GM21381 (cell line): ENCODE data around the gene LAMTOR2.
"Not testable (repeated sequence)": the region's sequence is repeated elsewhere in the genome, so short reads cannot be mapped to it uniquely, and the experiment has no call there.

ENCODE experiments used
- ATAC-seq: cut with Tn5 transposase; IDR thresholded peaks from one replicate; pipeline ENCODE4 v1.9.1; 2021; ENCODE audit warnings: mild to moderate bottlenecking, moderate library complexity; ENCODE audit not compliant: unreplicated experiment

LAMTOR2 gene

DNA sequence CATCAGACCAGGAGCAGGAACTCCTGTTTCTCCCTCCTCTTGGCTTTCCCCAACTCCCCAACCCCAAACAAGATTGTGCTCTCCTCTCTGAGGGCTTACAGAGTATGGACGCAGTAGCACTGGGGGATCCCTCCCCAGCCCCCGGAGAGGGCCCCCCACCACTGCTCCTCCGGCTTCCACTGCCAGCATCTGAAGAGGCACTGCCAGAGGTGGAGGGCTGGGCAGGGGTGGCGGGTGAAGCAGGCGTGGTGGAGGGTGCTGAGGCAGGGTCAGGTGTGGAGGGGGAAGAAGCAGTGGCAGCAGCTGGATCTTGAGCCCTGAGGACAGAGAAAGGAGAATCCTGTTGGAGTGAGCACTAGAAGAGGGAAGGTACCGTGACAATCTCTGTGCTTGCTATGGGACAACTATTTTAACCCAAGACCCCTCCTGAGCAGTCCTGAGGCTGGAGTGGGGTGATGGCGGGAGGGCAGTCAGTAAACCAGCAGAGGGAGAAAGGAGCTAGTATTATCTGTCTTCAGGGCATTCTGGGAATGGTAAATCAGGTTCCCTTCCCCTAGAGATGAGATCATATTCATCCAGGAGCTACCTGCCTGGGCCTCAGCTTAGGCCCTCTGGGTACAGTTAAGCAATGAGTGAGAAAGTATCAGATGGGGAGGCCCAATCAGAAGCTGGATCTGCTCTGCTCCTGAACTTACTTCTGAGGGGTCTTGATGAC is 3.4 kb upstream of the LAMTOR2 start:
- ATAC-seq: no peak

- no peak for ATAC-seq
Observed at GRCh38 chr1:156052862-156053767, 1.5 kb upstream of the LAMTOR2 start.

GRCh38 chr1:156053768-156054499 is 648 bp upstream of the LAMTOR2 start, which contains the start of gene UBQLN4:
Gene UBQLN4, minus strand, starts transcription at chr1:156053798. Its CDS starts 97 bp downstream, at chr1:156053701.
- ATAC-seq: peak; percentile 61

- ATAC-seq: peak; percentile 1
Observed at GRCh38 chr1:156055281-156056048, 883 bp downstream of the LAMTOR2 start.

DNA sequence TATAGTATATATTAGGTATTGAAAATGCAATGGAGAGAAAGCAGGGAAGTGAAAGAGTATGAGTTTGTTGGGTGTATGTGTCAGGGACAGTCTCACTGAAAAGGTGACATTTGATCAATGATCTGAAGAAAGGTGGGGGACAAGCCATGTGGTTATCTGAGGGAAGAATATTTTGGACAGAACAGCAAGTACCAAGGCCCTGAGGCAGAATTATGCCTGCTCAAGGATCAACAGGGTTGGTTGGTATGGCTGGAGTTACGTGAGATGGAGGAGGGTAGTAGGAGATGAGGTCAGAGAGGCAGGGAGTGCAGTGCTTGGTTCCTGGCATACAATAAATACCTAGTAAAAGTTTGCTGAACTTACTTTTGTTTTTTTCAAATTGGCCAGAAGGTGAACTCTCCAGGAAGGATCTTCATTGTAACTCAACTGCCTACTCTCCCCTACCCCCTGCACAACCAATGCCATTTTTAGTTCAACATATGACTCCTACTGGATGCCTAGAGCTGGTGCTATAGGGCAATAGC is 1.8 kb downstream of the LAMTOR2 start:
- no peak for ATAC-seq

DNA sequence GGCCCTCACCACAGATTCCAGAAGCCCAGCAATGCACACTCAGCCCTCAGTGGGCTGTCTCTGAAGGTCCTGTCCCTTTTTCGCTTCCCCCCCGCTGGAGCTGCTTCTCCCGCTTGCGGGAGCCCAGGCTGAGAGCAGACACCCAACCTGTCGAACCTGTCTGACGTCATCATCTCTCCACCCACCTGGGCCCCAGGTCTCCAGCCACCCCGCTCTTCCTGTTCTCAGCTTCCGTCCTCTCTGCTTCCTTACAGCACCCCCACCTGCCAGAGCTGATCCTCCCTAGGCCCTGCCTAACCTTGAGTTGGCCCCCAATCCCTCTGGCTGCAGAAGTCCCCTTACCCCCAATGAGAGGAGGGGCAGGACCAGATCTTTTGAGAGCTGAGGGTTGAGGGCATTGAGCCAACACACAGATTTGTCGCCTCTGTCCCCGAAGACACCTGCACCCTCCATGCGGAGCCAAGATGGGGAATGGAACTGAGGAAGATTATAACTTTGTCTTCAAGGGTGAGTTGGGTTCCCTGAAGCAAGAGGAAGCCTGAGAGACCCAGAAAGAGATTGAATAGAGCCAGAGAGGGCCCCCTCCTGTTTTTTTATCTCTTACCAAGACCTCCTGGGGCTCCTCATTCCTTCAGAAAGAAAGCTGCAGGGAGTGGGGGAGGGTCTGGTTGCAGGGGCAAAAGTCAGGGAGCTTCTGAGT is 6.5 kb downstream of the LAMTOR2 start, which contains the start of gene RAB25:
Gene RAB25, plus strand, starts transcription at position 224 of the 700 bp plus-strand sequence. Its CDS starts 241 bp downstream, at position 465.
- ATAC-seq: no peak

- no peak for ATAC-seq
Observed at GRCh38 chr1:156062189-156062588, 7.6 kb downstream of the LAMTOR2 start.

DNA sequence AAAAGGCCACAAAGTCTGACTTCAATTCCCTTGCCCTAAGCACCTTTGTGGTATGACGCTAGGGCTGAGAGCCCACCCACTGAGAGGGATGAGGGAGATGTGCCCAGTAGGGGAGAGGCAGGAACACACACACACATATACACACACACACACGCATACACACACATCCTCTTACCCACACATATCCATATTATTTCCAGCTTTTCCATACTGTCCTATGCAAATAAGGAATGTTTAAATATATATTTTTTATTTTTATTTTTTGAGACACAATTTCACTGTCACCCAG is 9.4 kb downstream of the LAMTOR2 start:
- no peak for ATAC-seq

DNA sequence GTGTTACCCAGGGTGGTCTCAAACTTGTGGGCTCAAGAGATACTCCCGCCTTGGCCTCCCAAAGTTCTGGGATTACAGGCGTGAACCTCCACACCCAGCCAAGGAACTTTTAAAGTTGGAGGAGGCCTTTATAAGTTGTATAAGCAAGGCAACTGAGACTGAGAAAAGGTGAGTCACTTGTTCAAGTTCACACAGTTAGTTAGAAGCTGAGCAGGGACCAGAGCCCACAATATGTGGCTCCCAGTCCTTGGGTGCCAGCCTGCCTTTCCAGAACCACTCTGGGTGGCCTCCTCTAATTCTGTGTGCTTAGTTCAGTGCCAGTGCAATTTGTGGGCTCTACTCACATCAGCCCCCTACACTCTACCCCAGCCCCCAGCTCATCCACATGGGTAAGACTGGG is 10.0 kb downstream of the LAMTOR2 start:
- ATAC-seq: no peak

GRCh38 chr1:156065212-156065611 is 10.6 kb downstream of the LAMTOR2 start:
- ATAC-seq: no peak

- ATAC-seq: no peak
Observed at GRCh38 chr1:156065871-156066270, 11.3 kb downstream of the LAMTOR2 start.

DNA sequence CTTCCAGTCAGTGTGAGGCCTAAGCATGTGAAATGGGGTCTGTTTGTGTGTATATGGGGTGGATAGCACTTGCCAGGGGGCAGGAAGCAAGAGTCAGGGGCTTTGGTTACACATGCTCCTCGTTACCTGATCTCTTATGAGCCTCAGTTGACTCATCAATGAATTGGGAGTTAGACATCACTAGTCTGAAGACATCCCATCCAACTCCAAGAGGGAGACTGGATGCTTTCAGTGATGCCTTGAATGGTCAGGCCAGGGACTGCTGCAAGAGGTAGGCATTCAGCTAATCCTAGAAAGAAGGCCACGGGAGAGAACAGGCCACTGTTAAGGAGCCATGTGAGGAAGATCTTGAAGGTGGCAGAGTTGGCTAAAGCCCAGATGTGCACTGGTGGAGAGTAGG is 12.7 kb downstream of the LAMTOR2 start:
- no peak for ATAC-seq

GRCh38 chr1:156069490-156070455 is 15.2 kb downstream of the LAMTOR2 start:
- no peak for ATAC-seq

- no peak for ATAC-seq
Observed at GRCh38 chr1:156070548-156070947, 16.0 kb downstream of the LAMTOR2 start.

DNA sequence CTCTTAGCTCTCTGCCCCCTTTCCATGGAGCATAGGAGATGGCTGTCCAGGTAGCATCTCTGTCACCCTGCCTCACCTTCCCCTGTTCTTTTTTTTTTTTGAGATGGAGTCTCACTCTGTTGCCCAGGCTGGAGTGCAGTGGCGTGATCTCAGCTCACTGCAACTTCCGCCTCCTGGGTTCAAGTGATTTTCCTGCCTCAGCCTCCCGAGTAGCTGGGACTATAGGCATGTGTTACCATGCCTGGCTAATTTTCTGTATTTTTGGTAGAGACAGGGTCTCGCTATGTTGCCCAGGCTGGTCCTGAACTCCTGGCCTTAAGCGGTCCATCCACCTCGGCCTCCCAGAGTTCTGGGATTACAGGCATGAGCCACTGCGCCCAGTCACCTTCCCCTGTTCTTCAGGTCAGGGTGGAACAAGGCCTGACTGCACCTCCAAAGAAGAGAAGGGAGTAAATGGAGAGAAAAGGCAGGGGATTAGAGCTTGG is 16.8 kb downstream of the LAMTOR2 start:
- not testable (repeated sequence) for ATAC-seq

DNA sequence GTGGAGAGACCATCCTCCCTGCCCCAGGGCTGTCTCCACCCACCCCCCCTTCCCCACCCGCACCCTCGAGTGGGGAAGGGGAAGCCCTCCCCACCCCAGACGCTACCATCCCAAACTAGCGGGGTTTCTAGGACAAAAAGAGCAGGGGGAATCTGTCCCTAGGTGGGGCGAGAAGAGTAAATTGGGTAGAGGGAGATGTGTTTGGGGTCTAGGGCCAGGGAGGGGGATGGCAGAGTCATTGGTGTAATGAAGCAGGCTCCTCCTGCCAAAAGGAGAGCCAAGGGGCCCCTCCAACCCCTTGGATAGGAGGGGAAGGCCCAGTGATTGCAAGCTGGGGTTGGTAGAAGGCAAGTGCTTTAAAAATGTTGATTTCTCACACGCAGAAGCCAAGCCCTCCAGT is 17.7 kb downstream of the LAMTOR2 start:
- ATAC-seq: no peak

DNA sequence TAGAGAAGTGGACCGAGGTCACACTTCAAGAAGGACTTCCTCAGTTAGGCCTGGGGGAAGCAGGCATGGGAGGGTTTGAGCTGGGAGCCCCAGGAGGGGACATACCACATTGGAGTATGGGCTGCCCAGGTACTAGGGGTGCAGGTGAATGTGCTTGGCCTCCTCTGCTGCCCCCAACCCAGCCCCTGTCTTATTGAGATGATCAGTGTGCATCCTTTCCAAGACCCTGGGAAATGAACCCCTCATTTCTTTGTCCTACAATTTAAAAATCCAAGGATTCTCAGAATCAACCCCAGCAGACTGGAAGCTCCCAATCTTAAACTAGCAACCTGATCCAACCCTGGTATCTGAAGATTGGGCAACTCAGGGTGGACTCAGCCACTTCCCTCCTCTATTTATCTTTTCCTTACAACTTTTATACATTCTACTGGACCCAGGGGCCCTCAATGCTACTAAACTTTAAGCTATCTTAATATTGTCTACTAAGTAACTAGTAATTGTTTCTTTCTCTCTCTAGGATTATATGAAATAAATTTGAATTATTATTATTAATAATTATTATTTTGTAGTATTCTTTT is 18.6 kb downstream of the LAMTOR2 start:
- no peak for ATAC-seq

DNA sequence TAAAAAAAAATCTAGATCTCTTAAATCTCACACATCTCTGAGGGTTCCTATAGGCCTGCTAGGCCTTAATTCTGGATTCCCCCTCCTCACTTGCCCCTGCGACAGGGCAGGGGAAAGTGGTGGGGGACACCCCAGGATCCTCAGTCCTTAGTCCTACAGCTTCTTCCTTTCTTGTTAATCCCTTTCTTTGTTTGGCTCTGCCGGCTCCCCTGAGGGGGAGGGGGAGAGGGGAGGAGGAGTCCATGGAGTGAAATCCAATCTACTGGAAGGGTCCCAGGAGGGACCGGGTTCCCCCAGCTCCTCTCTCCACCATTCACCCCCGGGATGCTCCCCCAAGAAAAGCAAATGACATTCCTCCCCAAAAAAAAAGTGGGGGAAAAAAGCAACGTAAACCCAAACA is 19.2 kb downstream of the LAMTOR2 start:
- ATAC-seq: no peak
